H1 (cell line): ENCODE results near the gene ZNF746. TPM values are rescaled to one million over a fixed set of nuclear protein-coding genes. Genes with fewer than 3 reads are reported as not detected.

Experiments
- CTCF ChIA-PET: fragments of 300-600 bp; sonication (Branson Sonifier 250); formaldehyde crosslinking; loops from one replicate; lab custom pipeline; 2021; ENCODE audit not compliant: partially characterized antibody; lab: Charles Lee
- POLR2A ChIA-PET: fragments of 300-600 bp; sonication (Branson Sonifier 250); formaldehyde crosslinking; loops from one replicate; lab custom pipeline; 2021; ENCODE audit warnings: inconsistent platforms; ENCODE audit not compliant: partially characterized antibody; lab: Charles Lee
- DNase-seq, 2 experiments: peaks; one replicate each; pipeline versions ENCODE4 v3.0.0 to v3.0.0-alpha.2; 2010 to 2022; ENCODE audit warnings: low spot score in 2 of 2, low read depth in 1 of 2, mixed read lengths in 1 of 2
- FAIRE-seq: peaks from 2 replicates; lab custom pipeline; 2011; peaks lifted over from hg19 to GRCh38; lab: Jason Lieb, UNC
- H2AFZ ChIP-seq: 2 replicates; pipeline ENCODE4 v1.8.1; 2012; ENCODE audit warnings: low read length, inconsistent platforms
- H2AK5ac ChIP-seq: 2 replicates; pipeline ENCODE4 v1.6.1; 2013; ENCODE audit warnings: low read depth, low read length
- H2BK120ac ChIP-seq: replicated peaks from 2 replicates; pipeline ENCODE3; 2013; ENCODE audit warnings: low read depth, low read length, inconsistent platforms
- H2BK12ac ChIP-seq: 2 replicates; pipeline ENCODE4 v1.6.1; 2013; ENCODE audit warnings: low read depth, low read length
- H2BK15ac ChIP-seq: 2 replicates; pipeline ENCODE4 v1.6.1; 2013; ENCODE audit warnings: low read length
- H2BK20ac ChIP-seq: 2 replicates; pipeline ENCODE4 v1.6.1; 2013; ENCODE audit warnings: low read length
- H2BK5ac ChIP-seq: 2 replicates; pipeline ENCODE4 v1.6.1; 2013; ENCODE audit warnings: low read depth, low read length
- H3K14ac ChIP-seq: 2 replicates; pipeline ENCODE4 v1.6.1; 2013; ENCODE audit warnings: inconsistent platforms; ENCODE audit not compliant: insufficient read length
- H3K18ac ChIP-seq: 2 replicates; pipeline ENCODE4 v1.6.1; 2013; ENCODE audit warnings: low read length; ENCODE audit errors: extremely low read depth
- H3K23ac ChIP-seq: 2 replicates; pipeline ENCODE4 v1.6.1; 2013; ENCODE audit warnings: inconsistent platforms; ENCODE audit not compliant: insufficient read length
- H3K23me2 ChIP-seq: 2 replicates; pipeline ENCODE4 v1.6.1; 2013; ENCODE audit warnings: low read depth, low read length
- H3K27ac ChIP-seq: 2 replicates; pipeline ENCODE4 v1.6.1; 2011; ENCODE audit warnings: low read depth, low read length, inconsistent platforms
- H3K27me3 ChIP-seq, 4 experiments: replicated peaks in 1 of 4; 1 replicate in 1 of 4; 2 replicates in 3 of 4; pipeline versions ENCODE4 v1.6.1 to v1.8.1; 2011 to 2013; ENCODE audit warnings: low read length in 3 of 4, mild to moderate bottlenecking in 3 of 4, inconsistent platforms in 2 of 4, mixed read lengths in 2 of 4, moderate library complexity in 1 of 4; ENCODE audit not compliant: control insufficient read depth in 3 of 4, insufficient read depth in 3 of 4; ENCODE audit errors: extremely low read depth in 1 of 4
- H3K36me3 ChIP-seq, 4 experiments: 2 replicates each; pipeline versions ENCODE4 v1.6.1 to v1.8.1; 2011 to 2013; ENCODE audit warnings: mild to moderate bottlenecking in 4 of 4, low read length in 3 of 4, moderate library complexity in 2 of 4, control low read depth in 1 of 4, inconsistent platforms in 1 of 4; ENCODE audit not compliant: insufficient read depth in 4 of 4, control insufficient read depth in 2 of 4
- H3K4ac ChIP-seq: replicated peaks from 2 replicates; pipeline ENCODE3; 2013; ENCODE audit warnings: low read length, low read depth, mixed read lengths, inconsistent platforms; ENCODE audit not compliant: insufficient read length
- H3K4me1 ChIP-seq, 4 experiments: replicated peaks in 1 of 4; 1 replicate in 1 of 4; 2 replicates in 3 of 4; pipeline versions ENCODE4 v1.6.1 to v1.8.1; 2011 to 2013; ENCODE audit warnings: low read length in 3 of 4, inconsistent platforms in 2 of 4, mixed read lengths in 1 of 4; ENCODE audit not compliant: insufficient read depth in 4 of 4, control insufficient read depth in 3 of 4
- H3K4me2 ChIP-seq, 2 experiments: 2 replicates each; pipeline versions ENCODE4 v1.6.1 to v1.8.1; 2011 to 2013; ENCODE audit warnings: low read depth in 2 of 2, low read length in 2 of 2, control low read depth in 1 of 2, inconsistent platforms in 1 of 2, mild to moderate bottlenecking in 1 of 2; ENCODE audit not compliant: insufficient read depth in 1 of 2
- H3K4me3 ChIP-seq, 4 experiments: fragments of 200-600, 300-600 bp in 1 of 4; sonication (generic), shearing (Covaris generic), sonication (Bioruptor Twin) in 1 of 4; 2 replicates each; pipeline versions ENCODE4 v1.5.1 to v1.8.1; 2011 to 2016; ENCODE audit warnings: low read length in 4 of 4, low read depth in 3 of 4, control low read depth in 2 of 4, inconsistent platforms in 2 of 4, mild to moderate bottlenecking in 2 of 4, mixed read lengths in 1 of 4, moderate library complexity in 1 of 4; ENCODE audit not compliant: insufficient read depth in 2 of 4; ENCODE audit errors: extremely low read depth in 1 of 4
- H3K56ac ChIP-seq: replicated peaks from 2 replicates; pipeline ENCODE3; 2013; ENCODE audit warnings: low read depth, mild to moderate bottlenecking, mixed read lengths, low read length, inconsistent platforms; ENCODE audit not compliant: insufficient read length
- H3K79me1 ChIP-seq: 2 replicates; pipeline ENCODE4 v1.6.1; 2013; ENCODE audit warnings: low read depth, low read length, control low read depth
- H3K79me2 ChIP-seq, 2 experiments: 2 replicates each; pipeline versions ENCODE4 v1.6.1 to v1.8.1; 2012 to 2013; ENCODE audit warnings: low read length in 2 of 2, mild to moderate bottlenecking in 2 of 2, inconsistent platforms in 1 of 2; ENCODE audit not compliant: insufficient read depth in 2 of 2, control insufficient read depth in 1 of 2
- H3K9ac ChIP-seq, 4 experiments: replicated peaks in 1 of 4; 1 replicate in 1 of 4; 2 replicates in 3 of 4; pipeline versions ENCODE4 v1.6.1 to v1.8.1; 2011 to 2013; ENCODE audit warnings: low read depth in 3 of 4, low read length in 3 of 4, control low read depth in 2 of 4, mild to moderate bottlenecking in 2 of 4, moderate library complexity in 2 of 4, inconsistent platforms in 1 of 4; ENCODE audit errors: extremely low read depth in 1 of 4
- H3K9me3 ChIP-seq, 2 experiments: 2 replicates each; pipeline versions ENCODE4 v1.6.1 to v1.8.1; 2012 to 2013; ENCODE audit warnings: mild to moderate bottlenecking in 2 of 2, moderate library complexity in 2 of 2, control low read depth in 1 of 2, inconsistent platforms in 1 of 2, low read depth in 1 of 2, low read length in 1 of 2, mixed read lengths in 1 of 2; ENCODE audit not compliant: insufficient read depth in 2 of 2
- H4K20me1 ChIP-seq, 2 experiments: replicated peaks in 1 of 2; 2 replicates each; pipeline versions ENCODE3 to v1.8.1; 2011 to 2013; ENCODE audit warnings: inconsistent platforms in 2 of 2, low read length in 2 of 2, mild to moderate bottlenecking in 1 of 2; ENCODE audit not compliant: insufficient read depth in 2 of 2, control insufficient read depth in 1 of 2
- H4K5ac ChIP-seq: 2 replicates; pipeline ENCODE4 v1.6.1; 2013; ENCODE audit warnings: low read length, low read depth, mixed read lengths, inconsistent platforms; ENCODE audit not compliant: insufficient read length
- H4K8ac ChIP-seq: 2 replicates; pipeline ENCODE4 v1.8.0; 2013; ENCODE audit warnings: mild to moderate bottlenecking, moderate library complexity, low read length, inconsistent platforms; ENCODE audit not compliant: insufficient read depth; ENCODE audit errors: extremely low read depth
- H4K91ac ChIP-seq: replicated peaks from 2 replicates; pipeline ENCODE3; 2013; ENCODE audit warnings: low read length, mixed read lengths, inconsistent platforms; ENCODE audit not compliant: insufficient read length
- CBX5 ChIP-seq: fragments of 300-800, 300-1000 bp; sonication (generic); IDR thresholded peaks from 2 replicates; pipeline ENCODE4 v1.7.1; 2016; ENCODE audit warnings: antibody characterized with exemption, low read length, low read depth
- JUN ChIP-seq: IDR thresholded peaks from 2 replicates; pipeline ENCODE4 v1.6.1; 2011; ENCODE audit warnings: low read depth, mild to moderate bottlenecking, improper control_type of control experiment, low read length
- KDM4A ChIP-seq: IDR thresholded peaks from one replicate; pipeline ENCODE4 v1.7.1; 2012; ENCODE audit warnings: low read depth, mild to moderate bottlenecking, moderate library complexity, low read length, inconsistent platforms; ENCODE audit not compliant: severe bottlenecking
- RAD21 ChIP-seq, 2 experiments: IDR thresholded peaks in 1 of 2; conservative IDR thresholded peaks in 1 of 2; 2 replicates each; pipeline ENCODE4 v1.6.1; 2011; ENCODE audit warnings: low read depth in 2 of 2, low read length in 2 of 2, improper control_type of control experiment in 1 of 2, inconsistent platforms in 1 of 2, mild to moderate bottlenecking in 1 of 2, moderate library complexity in 1 of 2
- RBBP5 ChIP-seq: IDR thresholded peaks from 2 replicates; pipeline ENCODE4 v1.7.1; 2012; ENCODE audit warnings: low read depth, mild to moderate bottlenecking, inconsistent platforms, low read length, moderate library complexity, borderline replicate concordance
- SIX5 ChIP-seq: IDR thresholded peaks from 2 replicates; pipeline ENCODE4 v1.6.1; 2011; ENCODE audit warnings: mild to moderate bottlenecking, low read depth, low read length
- SP1 ChIP-seq: IDR thresholded peaks from 2 replicates; pipeline ENCODE4 v1.6.1; 2011; ENCODE audit warnings: low read depth, low read length
- SP4 ChIP-seq: IDR thresholded peaks from 2 replicates; pipeline ENCODE4 v1.6.1; 2012; ENCODE audit warnings: low read length, inconsistent platforms
- ZNF274 ChIP-seq: IDR thresholded peaks from 2 replicates; pipeline ENCODE4 v1.7.0; 2012; ENCODE audit warnings: low read length, borderline replicate concordance; ENCODE audit errors: extremely low read depth
- WGBS, 2 experiments: shearing (Covaris generic) in 1 of 2; methylation state at CpG; one replicate each; pipeline versions ENCODE4 v1.1.6 to v1.1.7; 2013 to 2015; ENCODE audit warnings: low lambda C conversion rate in 2 of 2, mixed read lengths in 2 of 2, inconsistent platforms in 1 of 2, low coverage in 1 of 2, missing lambda C conversion rate in 1 of 2; ENCODE audit not compliant: insufficient replicate concordance in 2 of 2, insufficient coverage in 1 of 2, insufficient read length in 1 of 2; ENCODE audit errors: extremely low coverage in 1 of 2, missing lambda C conversion rate in 1 of 2; 5-methylcytosine and 5-hydroxymethylcytosine counted together
- polyA plus RNA-seq, 7 experiments: library from polyadenylated mRNA; depleted of rRNA in 3 of 7; stranded (reverse) in 5 of 7; unstranded in 2 of 7; fragments of >200 nt in 5 of 7; fragments of 200-250 nt in 2 of 7; gene quantifications; 1 replicate in 5 of 7; 2 replicates in 1 of 7; 4 replicates in 1 of 7; pipeline versions ENCODE4 v1.2.1 to v1.2.3, GENCODE V29; 2011 to 2013; ENCODE audit warnings: missing spikeins in 2 of 7, mixed read lengths in 2 of 7
- total RNA-seq: library from RNA; stranded (reverse); fragmentation: NEBNext Ultra II Directional; extraction: Animal tissue kit (Norgen Biotek cat#: 25700); gene quantifications from 2 replicates; pipeline ENCODE4 v1.2.1, GENCODE V29; 2021
- TF ChIP-seq, protein P1 (sequence below): IDR thresholded peaks from 2 replicates; pipeline ENCODE4 v1.6.1; 2012; ENCODE audit warnings: low read length, inconsistent platforms
- TF ChIP-seq, protein P2 (sequence below): IDR thresholded peaks from 2 replicates; pipeline ENCODE4 v1.6.1; 2012; ENCODE audit warnings: inconsistent platforms

The ZNF746 gene
- total and polyA plus RNA-seq, 2 of the 8 experiments (the other 6 are each of a cell fraction or from before 2014, with no cell fraction given): 7.5 to 15.6 TPM

DNA sequence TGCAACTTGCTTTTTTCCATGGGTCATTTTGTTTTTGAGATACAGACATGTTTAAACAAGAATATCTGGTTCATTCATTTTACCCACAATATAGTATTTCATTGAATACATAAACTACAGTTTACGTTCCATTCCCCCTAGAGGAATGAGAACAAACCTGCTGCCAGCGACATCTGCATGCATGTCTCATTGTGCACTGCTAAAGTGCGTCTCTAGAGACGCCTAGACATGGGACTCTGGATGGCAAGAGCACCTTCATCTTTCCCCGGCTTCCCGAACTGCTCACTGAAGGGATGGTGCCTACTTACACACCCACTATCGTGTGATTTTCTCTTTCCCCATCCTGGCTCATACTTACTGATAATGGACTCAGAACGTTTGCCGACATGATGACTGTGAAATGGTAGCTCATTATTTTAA lies 35.5 kb downstream of the ZNF746 start:
- Histone ChIP-seq H2BK120ac (no peak overlapping the region), H3K4me3 (no peak overlapping the region), H2AFZ (no peak overlapping the region), H3K9me3 (no peaks in the 10 kb centered on the region), H3K27me3 (peaks cover 4 to 25% (median 20%) of the 10 kb centered on the region in 4 experiments), H3K23ac (no peak overlapping the region), H2BK12ac (no peak overlapping the region), H3K23me2 (peaks cover 9% of the 10 kb centered on the region), H3K18ac (no peak overlapping the region), H3K9ac (no peak overlapping the region), H3K4me1 (no peaks in the 10 kb centered on the region; a peak in 1 of 7 replicates), H4K8ac (no peak overlapping the region), H2BK15ac (no peak overlapping the region), H4K91ac (no peak overlapping the region), H3K79me1 (no peaks in the 10 kb centered on the region), H3K36me3 (no peaks in the 10 kb centered on the region), H3K79me2 (peaks cover 0 to 8% of the 10 kb centered on the region in 2 experiments; a peak in 1 of 4 replicates), H3K56ac (no peak overlapping the region), H4K20me1 (peaks cover 3 to 7% of the 10 kb centered on the region in 2 experiments), H3K4me2 (no peak overlapping the region; a peak in 1 of 4 replicates), H4K5ac (no peak overlapping the region), H2BK5ac (no peak overlapping the region), H3K27ac (no peak overlapping the region), H3K14ac (no peak overlapping the region), H3K4ac (no peak overlapping the region), H2AK5ac (no peak overlapping the region), H2BK20ac (no peak overlapping the region)
- CTCF ChIA-PET: interaction anchor here (1.0 to 3.0 kb wide), 3 partner anchors 13 to 52 kb away, joined by 3 to 12 read pairs (median 3); no protein-coding TSS in a partner anchor
- FAIRE-seq (no peak), DNase-seq (no peak)
- 90% methylated on average over 9 of the region's 9 CpGs; no CpG with 5 or more reads in 1 of the 2 experiments for WGBS, 2 experiments
- POLR2A ChIA-PET: interaction anchor here (2.0 to 3.8 kb wide), 3 partner anchors 13 to 267 kb away, joined by 5 to 27 read pairs (median 26); partner anchors contain the start of gene ZNF282
- TF ChIP-seq KDM4A (no peak), SIX5 (no peak), RBBP5 (no peak), SP4 (no peak), RAD21 (IDR thresholded peaks at IDR 0.05 in 1 of 2, conservative IDR thresholded peaks at IDR 0.05 in 1 of 2; ENCODE audit: low read depth in 2 of 2, low read length in 2 of 2) (no peak), CBX5 (no peak), ZNF274 (no peak), SP1 (no peak), JUN (no peak)
- TF ChIP-seq, protein P1, sequence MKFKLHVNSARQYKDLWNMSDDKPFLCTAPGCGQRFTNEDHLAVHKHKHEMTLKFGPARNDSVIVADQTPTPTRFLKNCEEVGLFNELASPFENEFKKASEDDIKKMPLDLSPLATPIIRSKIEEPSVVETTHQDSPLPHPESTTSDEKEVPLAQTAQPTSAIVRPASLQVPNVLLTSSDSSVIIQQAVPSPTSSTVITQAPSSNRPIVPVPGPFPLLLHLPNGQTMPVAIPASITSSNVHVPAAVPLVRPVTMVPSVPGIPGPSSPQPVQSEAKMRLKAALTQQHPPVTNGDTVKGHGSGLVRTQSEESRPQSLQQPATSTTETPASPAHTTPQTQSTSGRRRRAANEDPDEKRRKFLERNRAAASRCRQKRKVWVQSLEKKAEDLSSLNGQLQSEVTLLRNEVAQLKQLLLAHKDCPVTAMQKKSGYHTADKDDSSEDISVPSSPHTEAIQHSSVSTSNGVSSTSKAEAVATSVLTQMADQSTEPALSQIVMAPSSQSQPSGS: no peak
- TF ChIP-seq, protein P2, sequence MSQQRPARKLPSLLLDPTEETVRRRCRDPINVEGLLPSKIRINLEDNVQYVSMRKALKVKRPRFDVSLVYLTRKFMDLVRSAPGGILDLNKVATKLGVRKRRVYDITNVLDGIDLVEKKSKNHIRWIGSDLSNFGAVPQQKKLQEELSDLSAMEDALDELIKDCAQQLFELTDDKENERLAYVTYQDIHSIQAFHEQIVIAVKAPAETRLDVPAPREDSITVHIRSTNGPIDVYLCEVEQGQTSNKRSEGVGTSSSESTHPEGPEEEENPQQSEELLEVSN: no peak
